ENCODE measurements around the gene EHBP1.

DNA sequence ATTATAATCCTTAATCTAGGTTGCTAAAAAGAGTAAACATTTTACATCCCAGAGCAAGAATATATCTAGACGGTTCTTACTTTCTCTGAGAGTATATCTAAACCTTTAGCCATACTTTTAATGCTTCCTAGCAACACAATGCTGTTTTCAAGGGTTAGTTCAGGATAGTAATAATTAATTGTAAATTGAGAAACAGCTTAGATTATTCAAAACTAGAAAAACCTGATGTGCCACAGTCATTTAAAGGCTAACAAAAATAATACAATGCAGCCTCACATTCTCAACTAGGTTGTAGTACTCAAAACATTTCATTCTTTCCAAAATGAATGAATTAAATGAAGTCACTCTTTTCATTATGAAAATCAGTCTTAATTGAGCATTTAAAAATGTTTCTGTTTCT, 241.9 kb downstream of the EHBP1 start:
- TF ChIP-seq, protein P1, sequence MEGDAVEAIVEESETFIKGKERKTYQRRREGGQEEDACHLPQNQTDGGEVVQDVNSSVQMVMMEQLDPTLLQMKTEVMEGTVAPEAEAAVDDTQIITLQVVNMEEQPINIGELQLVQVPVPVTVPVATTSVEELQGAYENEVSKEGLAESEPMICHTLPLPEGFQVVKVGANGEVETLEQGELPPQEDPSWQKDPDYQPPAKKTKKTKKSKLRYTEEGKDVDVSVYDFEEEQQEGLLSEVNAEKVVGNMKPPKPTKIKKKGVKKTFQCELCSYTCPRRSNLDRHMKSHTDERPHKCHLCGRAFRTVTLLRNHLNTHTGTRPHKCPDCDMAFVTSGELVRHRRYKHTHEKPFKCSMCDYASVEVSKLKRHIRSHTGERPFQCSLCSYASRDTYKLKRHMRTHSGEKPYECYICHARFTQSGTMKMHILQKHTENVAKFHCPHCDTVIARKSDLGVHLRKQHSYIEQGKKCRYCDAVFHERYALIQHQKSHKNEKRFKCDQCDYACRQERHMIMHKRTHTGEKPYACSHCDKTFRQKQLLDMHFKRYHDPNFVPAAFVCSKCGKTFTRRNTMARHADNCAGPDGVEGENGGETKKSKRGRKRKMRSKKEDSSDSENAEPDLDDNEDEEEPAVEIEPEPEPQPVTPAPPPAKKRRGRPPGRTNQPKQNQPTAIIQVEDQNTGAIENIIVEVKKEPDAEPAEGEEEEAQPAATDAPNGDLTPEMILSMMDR (IDR thresholded peaks at IDR 0.05) = no peak
- TF ChIP-seq POLR2AphosphoS5 (IDR thresholded peaks at IDR 0.05) (no peak), POLR2A (IDR thresholded peaks at IDR 0.05) (no peak), EP300 (IDR thresholded peaks at IDR 0.05) (no peak)

Measured in stomach (tissue), 4 donors.